GM19463 (cell line): Measurements from ENCODE around the gene OR6J1.
"Not testable (repeated sequence)": the region's sequence is repeated elsewhere in the genome, so short reads cannot be mapped to it uniquely, and the experiment has no call there.

Experiments
- ATAC-seq: cut with Tn5 transposase; IDR thresholded peaks from one replicate; pipeline ENCODE4 v1.9.1; 2021; ENCODE audit warnings: mild to moderate bottlenecking, moderate library complexity; ENCODE audit not compliant: unreplicated experiment

The OR6J1 gene

GRCh38 chr14:22651586-22651985 lies 7.4 kb upstream of the OR6J1 start:
- ATAC-seq, result no peak

- ATAC-seq, result peak; percentile 88
Measured at GRCh38 chr14:22650960-22651521, 6.9 kb upstream of the OR6J1 start.

GRCh38 chr14:22650046-22650739 lies 6.0 kb upstream of the OR6J1 start:
- no peak for ATAC-seq

- ATAC-seq, result no peak
Measured at GRCh38 chr14:22648506-22648905, 4.4 kb upstream of the OR6J1 start.

GRCh38 chr14:22646570-22647254 lies 2.6 kb upstream of the OR6J1 start:
- ATAC-seq, result no peak

GRCh38 chr14:22641846-22642245 lies 2.3 kb downstream of the OR6J1 start:
- no peak for ATAC-seq

GRCh38 chr14:22640192-22640591 lies 4.0 kb downstream of the OR6J1 start:
- ATAC-seq, result no peak

GRCh38 chr14:22635980-22636379 lies 8.2 kb downstream of the OR6J1 start:
- ATAC-seq, result not testable (repeated sequence)

GRCh38 chr14:22634233-22634900 lies 9.8 kb downstream of the OR6J1 start:
- no peak for ATAC-seq

- no peak for ATAC-seq
Measured at GRCh38 chr14:22630486-22630885, 13.7 kb downstream of the OR6J1 start.

GRCh38 chr14:22630066-22630465 lies 14.1 kb downstream of the OR6J1 start:
- no peak for ATAC-seq

GRCh38 chr14:22629361-22629760 lies 14.8 kb downstream of the OR6J1 start:
- no peak for ATAC-seq

- ATAC-seq, result no peak
Measured at GRCh38 chr14:22627506-22628263, 16.5 kb downstream of the OR6J1 start.

GRCh38 chr14:22626590-22626989 lies 17.6 kb downstream of the OR6J1 start:
- ATAC-seq, result no peak

GRCh38 chr14:22623047-22623446 lies 21.1 kb downstream of the OR6J1 start:
- ATAC-seq, result no peak

GRCh38 chr14:22622255-22622654 lies 21.9 kb downstream of the OR6J1 start:
- ATAC-seq, result no peak

GRCh38 chr14:22615765-22616164 lies 28.4 kb downstream of the OR6J1 start:
- ATAC-seq, result not testable (repeated sequence)

- ATAC-seq, result no peak
Measured at GRCh38 chr14:22614240-22614799, 29.8 kb downstream of the OR6J1 start.

- ATAC-seq, result no peak
Measured at GRCh38 chr14:22613736-22614239, 30.4 kb downstream of the OR6J1 start.

- no peak for ATAC-seq
Measured at GRCh38 chr14:22613106-22613695, 31.0 kb downstream of the OR6J1 start.
